T-helper 9 cell (primary cell): ENCODE data around the gene THBS3.
A peak's percentile ranks its signal among the peaks of the same experiment; 100 is the strongest.
"Not testable (repeated sequence)": the region's sequence is repeated elsewhere in the genome, so short reads cannot be mapped to it uniquely, and the experiment has no call there.

Experiments used
- DNase-seq: peaks from one replicate; pipeline ENCODE4 v3.0.0-alpha.2; 2020

THBS3 gene

GRCh38 chr1:155206891-155207805 is 549 bp downstream of the THBS3 start:
- peak; percentile 94 for DNase-seq

GRCh38 chr1:155205969-155206593 is 1.6 kb downstream of the THBS3 start:
- no peak for DNase-seq

- no peak for DNase-seq
Measured at GRCh38 chr1:155205035-155205434, 2.7 kb downstream of the THBS3 start.

GRCh38 chr1:155202731-155203515 is 4.8 kb downstream of the THBS3 start:
- no peak for DNase-seq

- no peak for DNase-seq
Measured at GRCh38 chr1:155202198-155202597, 5.5 kb downstream of the THBS3 start.

- no peak for DNase-seq
Measured at GRCh38 chr1:155200920-155201319, 6.8 kb downstream of the THBS3 start.

GRCh38 chr1:155199792-155200191 is 7.9 kb downstream of the THBS3 start:
- no peak for DNase-seq

- no peak for DNase-seq
Measured at GRCh38 chr1:155198547-155198906, 9.2 kb downstream of the THBS3 start.

GRCh38 chr1:155197901-155198546 is 9.7 kb downstream of the THBS3 start:
- DNase-seq, result no peak

GRCh38 chr1:155196893-155197638 is 10.6 kb downstream of the THBS3 start:
- no peak for DNase-seq

GRCh38 chr1:155196103-155196892 is 11.4 kb downstream of the THBS3 start:
- no peak for DNase-seq

- no peak for DNase-seq
Measured at GRCh38 chr1:155195201-155196102, 12.2 kb downstream of the THBS3 start.

- DNase-seq, result not testable (repeated sequence)
Measured at GRCh38 chr1:155193991-155194240, 13.8 kb downstream of the THBS3 start.

GRCh38 chr1:155193275-155193990 is 14.3 kb downstream of the THBS3 start:
- DNase-seq, result peak; percentile 58

- no peak for DNase-seq
Measured at GRCh38 chr1:155192346-155193274, 15.1 kb downstream of the THBS3 start.

GRCh38 chr1:155191904-155192303 is 15.8 kb downstream of the THBS3 start:
- DNase-seq, result no peak

GRCh38 chr1:155189926-155190325 is 17.8 kb downstream of the THBS3 start:
- DNase-seq, result not testable (repeated sequence)

GRCh38 chr1:155188268-155188667 is 19.4 kb downstream of the THBS3 start:
- DNase-seq, result no peak

GRCh38 chr1:155187456-155187891 is 20.2 kb downstream of the THBS3 start:
- DNase-seq, result no peak
